Stomach (tissue), 9 donors: ENCODE data around the gene FBXL19. TPM values are rescaled to one million over a fixed set of nuclear protein-coding genes. Genes with fewer than 3 reads are reported as not detected.
A peak's percentile ranks its signal among the peaks of the same experiment; 100 is the strongest.

Source experiments
- DNase-seq, 2 donors: peaks; one replicate each; pipeline versions ENCODE4 v3.0.0 to v3.0.0-alpha.2; 2013 to 2019
- H3K27ac ChIP-seq, 5 donors: fragments of 200-600 bp in 4 of 5; sonication (generic) in 4 of 5; one replicate each; pipeline ENCODE4 v1.5.1; 2013 to 2019; ENCODE audit warnings: mild to moderate bottlenecking in 1 of 5, moderate library complexity in 1 of 5
- H3K27me3 ChIP-seq, 3 donors: fragments of 200-600 bp; sonication (generic); one replicate each; pipeline ENCODE4 v1.5.1; 2017 to 2019; ENCODE audit warnings: mixed run types in 1 of 3
- H3K36me3 ChIP-seq, 4 donors: fragments of 200-600 bp; sonication (generic); 1 replicate in 3 of 4; 2 replicates in 1 of 4; pipeline ENCODE4 v1.5.1; 2016 to 2019
- H3K4me1 ChIP-seq, 4 donors: fragments of 200-600 bp; sonication (generic); one replicate each; pipeline ENCODE4 v1.5.1; 2016 to 2019
- H3K4me3 ChIP-seq, 4 donors: fragments of 200-600 bp; sonication (generic) in 3 of 4; one replicate each; pipeline ENCODE4 v1.5.1; 2016 to 2019; ENCODE audit warnings: mild to moderate bottlenecking in 1 of 4
- H3K9me3 ChIP-seq, 4 donors: fragments of 200-600 bp; sonication (generic); one replicate each; pipeline ENCODE4 v1.5.1; 2016 to 2019
- EP300 ChIP-seq: sonication (generic); formaldehyde crosslinking; IDR thresholded peaks from one replicate; pipeline ENCODE4 v1.6.1; 2017; ENCODE audit warnings: antibody characterized with exemption
- POLR2A ChIP-seq, 4 donors: fragments of 450-650 bp; IDR thresholded peaks; one replicate each; pipeline ENCODE4 v1.6.1; 2016; ENCODE audit warnings: antibody characterized with exemption in 4 of 4, control low read depth in 2 of 4, mild to moderate bottlenecking in 1 of 4, moderate library complexity in 1 of 4
- POLR2AphosphoS5 ChIP-seq, 3 donors: sonication (generic); formaldehyde crosslinking; IDR thresholded peaks; one replicate each; pipeline ENCODE4 v1.6.1; 2016; ENCODE audit warnings: antibody characterized with exemption in 3 of 3
- WGBS, 5 donors: extraction: QIAGEN DNeasy Blood & Tissue Kit in 3 of 5; methylation state at CpG; one replicate each; pipeline versions ENCODE4 v1.1.5 to v1.1.7; 2013 to 2018; 5-methylcytosine and 5-hydroxymethylcytosine counted together
- intact Hi-C: fragments of 100-400 bp; cut with DNase I; formaldehyde crosslinking; loops from one replicate; pipeline ENCODE4 v1.15.1; 2023; ENCODE audit warnings: low total_unique reads
- polyA plus RNA-seq, 3 donors: library from polyadenylated mRNA; stranded (reverse); fragments of 200-250 nt; gene quantifications; one replicate each; pipeline ENCODE4 v1.2.3, GENCODE V29; 2013
- total RNA-seq, 5 donors: library from RNA; depleted of rRNA; stranded (reverse); fragments of >200 nt; gene quantifications; one replicate each; pipeline versions ENCODE4 v1.1.0 to v1.2.3, GENCODE V29; 2014 to 2016
- TF ChIP-seq, protein P1 (sequence below), 7 experiments: fragments of 450-650 bp in 4 of 7; fragments of 200-600 bp in 3 of 7; sonication (generic) in 3 of 7; IDR thresholded peaks; one replicate each; pipeline ENCODE4 v1.5.1; 2016 to 2019; ENCODE audit warnings: antibody characterized with exemption in 7 of 7, control low read depth in 2 of 7, mild to moderate bottlenecking in 1 of 7
- donor health status: healthy with polysubstance abuse.
- donor health status: Bipolar disorder and iron deficiency.
- donor health status: healthy.

Gene FBXL19
- total and polyA plus RNA-seq, 8 donors = 5.8 to 252 (median 9.5) TPM

DNA sequence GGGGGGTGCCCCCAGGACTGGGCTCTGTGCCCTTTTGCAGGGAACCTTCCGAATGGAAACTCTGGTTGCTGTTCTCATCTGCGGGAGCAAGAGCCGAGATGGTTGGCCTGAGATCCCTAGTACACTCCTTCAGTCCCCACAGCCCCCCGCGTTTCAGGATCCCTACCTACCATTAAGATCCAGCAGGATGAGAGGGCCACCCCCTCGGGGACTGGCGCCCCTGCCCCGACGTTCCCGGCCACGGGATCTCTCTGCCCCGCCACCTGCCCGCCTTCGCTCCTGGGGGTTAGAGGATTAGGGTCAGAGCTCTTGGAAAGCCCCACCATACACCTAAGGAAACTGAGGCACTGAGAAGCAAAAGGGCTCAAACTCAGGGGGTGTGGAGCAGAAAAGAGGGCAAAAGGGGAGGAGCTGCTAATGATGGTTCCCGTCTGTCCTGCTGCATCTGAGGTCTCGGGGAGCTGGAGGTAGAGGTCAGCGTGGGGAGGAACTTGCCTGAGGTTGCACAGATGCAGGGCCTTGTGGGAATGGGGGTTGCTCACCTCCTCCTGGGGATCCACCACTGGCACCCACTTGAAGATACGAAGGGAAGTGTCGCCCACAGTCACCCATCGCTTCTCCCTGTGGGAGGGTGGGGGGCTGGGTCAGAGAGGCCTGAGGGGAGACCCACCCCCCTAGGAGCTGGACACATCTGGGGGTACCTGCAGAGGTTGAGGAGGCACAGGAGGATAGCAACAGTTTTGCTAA is 30.5 kb upstream of the FBXL19 start:
- Histone ChIP-seq H3K27ac (peak overlapping the region; percentile 85 to 99 (median 96)), H3K4me3 (peak overlapping the region; percentile 61 to 80 (median 74)), H3K27me3 (no peaks in the 10 kb centered on the region), H3K9me3 (no peaks in the 10 kb centered on the region), H3K4me1 (peaks cover 44 to 57% (median 53%) of the 10 kb centered on the region in 4 donors), H3K36me3 (peaks cover 16 to 42% (median 41%) of the 10 kb centered on the region in 4 donors)
- intact Hi-C loops = loop anchor here (10.0 kb wide), 1 partner anchor 48 kb away; no protein-coding TSS in a partner anchor
- TF ChIP-seq, protein P1, sequence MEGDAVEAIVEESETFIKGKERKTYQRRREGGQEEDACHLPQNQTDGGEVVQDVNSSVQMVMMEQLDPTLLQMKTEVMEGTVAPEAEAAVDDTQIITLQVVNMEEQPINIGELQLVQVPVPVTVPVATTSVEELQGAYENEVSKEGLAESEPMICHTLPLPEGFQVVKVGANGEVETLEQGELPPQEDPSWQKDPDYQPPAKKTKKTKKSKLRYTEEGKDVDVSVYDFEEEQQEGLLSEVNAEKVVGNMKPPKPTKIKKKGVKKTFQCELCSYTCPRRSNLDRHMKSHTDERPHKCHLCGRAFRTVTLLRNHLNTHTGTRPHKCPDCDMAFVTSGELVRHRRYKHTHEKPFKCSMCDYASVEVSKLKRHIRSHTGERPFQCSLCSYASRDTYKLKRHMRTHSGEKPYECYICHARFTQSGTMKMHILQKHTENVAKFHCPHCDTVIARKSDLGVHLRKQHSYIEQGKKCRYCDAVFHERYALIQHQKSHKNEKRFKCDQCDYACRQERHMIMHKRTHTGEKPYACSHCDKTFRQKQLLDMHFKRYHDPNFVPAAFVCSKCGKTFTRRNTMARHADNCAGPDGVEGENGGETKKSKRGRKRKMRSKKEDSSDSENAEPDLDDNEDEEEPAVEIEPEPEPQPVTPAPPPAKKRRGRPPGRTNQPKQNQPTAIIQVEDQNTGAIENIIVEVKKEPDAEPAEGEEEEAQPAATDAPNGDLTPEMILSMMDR (IDR thresholded peaks at IDR 0.05) = no peak
- TF ChIP-seq EP300 (no peak), POLR2A (IDR thresholded peaks at IDR 0.05) (no peak), POLR2AphosphoS5 (IDR thresholded peaks at IDR 0.05) (no peak)
- WGBS, 5 donors = 60 to 66% (median 63%) methylated on average over 16 to 20 of the region's 20 CpGs
- DNase-seq = no peak

DNA sequence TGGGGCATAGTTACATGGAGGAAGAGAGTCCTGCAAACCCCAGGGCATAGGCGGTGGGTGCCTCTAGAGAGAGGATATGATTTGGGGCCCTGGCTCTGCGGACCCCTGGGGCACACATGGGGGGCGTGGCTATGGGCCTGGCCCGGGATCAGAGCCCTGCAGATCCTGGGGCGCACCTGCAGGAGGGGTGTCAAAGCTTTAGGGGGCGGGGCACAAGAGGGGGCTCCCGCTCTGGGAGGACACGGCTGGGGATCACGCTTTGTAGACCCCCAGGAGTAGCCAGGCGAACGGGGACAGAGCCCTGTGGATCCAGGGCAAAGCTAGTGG is 30.0 kb upstream of the FBXL19 start:
- no peak for DNase-seq
- intact Hi-C loops = loop anchor here (10.0 kb wide), 1 partner anchor 49 kb away; no protein-coding TSS in a partner anchor
- Histone ChIP-seq H3K27me3 (no peaks in the 10 kb centered on the region), H3K4me1 (peaks cover 44 to 61% (median 56%) of the 10 kb centered on the region in 4 donors), H3K36me3 (peaks cover 16 to 36% (median 35%) of the 10 kb centered on the region in 4 donors), H3K27ac (peak overlapping the region; percentile 85 to 99 (median 96)), H3K9me3 (no peaks in the 10 kb centered on the region), H3K4me3 (peak overlapping the region; percentile 61 to 80 (median 74))
- WGBS, 5 donors = 0 to 1% (median 1%) methylated on average over 9 to 11 of the region's 11 CpGs
- TF ChIP-seq POLR2AphosphoS5 (IDR thresholded peaks at IDR 0.05) (no peak), POLR2A (IDR thresholded peaks at IDR 0.05) (no peak), EP300 (no peak)
- TF ChIP-seq, protein P1 (IDR thresholded peaks at IDR 0.05) = no peak

DNA sequence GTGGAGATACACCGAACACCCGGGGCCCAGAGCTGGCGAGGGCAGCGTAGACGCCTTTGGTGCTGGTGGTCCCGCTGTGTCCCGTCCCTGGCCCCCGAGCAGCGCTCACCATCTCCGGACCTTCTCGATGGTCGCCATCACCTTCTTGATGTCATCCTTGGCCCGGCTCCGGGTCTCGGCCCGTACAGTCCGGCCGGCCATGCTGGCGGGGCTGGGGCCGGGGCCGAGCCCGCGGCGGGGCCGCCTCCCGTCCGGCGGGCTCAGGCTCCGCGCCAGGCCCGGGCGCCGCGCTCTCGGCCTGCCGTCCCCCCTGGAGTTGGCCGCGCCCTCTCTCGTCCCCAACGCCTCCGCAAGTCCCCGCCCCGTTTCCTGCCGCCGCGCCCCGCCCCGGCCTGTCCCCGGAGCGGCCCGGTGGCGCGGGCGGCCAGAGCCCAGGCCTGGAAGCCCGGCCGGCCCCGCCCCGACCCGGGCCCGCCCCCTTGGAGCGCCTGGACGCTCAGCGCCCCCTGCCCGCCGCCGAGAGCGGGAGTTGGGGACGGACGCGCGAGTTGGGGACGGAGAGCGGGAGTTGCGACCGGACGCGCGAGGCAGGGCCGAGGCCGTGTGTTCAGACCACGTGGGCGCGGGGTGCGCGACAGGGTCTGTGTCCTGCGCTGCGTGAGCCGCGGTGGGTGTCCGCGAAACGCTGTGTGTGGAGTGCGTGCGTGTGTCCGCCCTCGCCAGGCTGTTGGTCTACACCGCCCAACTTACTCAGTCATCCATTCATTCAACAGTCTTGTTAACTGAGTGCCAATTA is 29.4 kb upstream of the FBXL19 start, which contains the start of gene BCL7C:
TSS of gene BCL7C (minus strand) at position 334 of the 796 bp plus-strand sequence. CDS start at position 201, 133 bp downstream.
- 0 to 1% (median 1%) methylated on average over 36 to 97 of the region's 97 CpGs for WGBS, 5 donors
- H3K27me3 ChIP-seq = no peaks in the 10 kb centered on the region
- H3K36me3 ChIP-seq = peaks cover 11 to 31% (median 30%) of the 10 kb centered on the region in 4 donors
- H3K4me3 ChIP-seq = peak within 1 kb of the TSS; percentile 61 to 80 (median 74)
- peaks cover 44 to 67% (median 60%) of the 10 kb centered on the region in 4 donors for H3K4me1 ChIP-seq
- intact Hi-C loops = loop anchor here (10.0 kb wide), 1 partner anchor 49 kb away; no protein-coding TSS in a partner anchor
- DNase-seq = peak; percentile 94 to 98
- TF ChIP-seq, protein P1 (IDR thresholded peaks at IDR 0.05) = peak in 4 of 7 experiments; percentile 19 to 63 (median 32)
- TF ChIP-seq POLR2A (IDR thresholded peaks at IDR 0.05) (no peak), EP300 (no peak), POLR2AphosphoS5 (IDR thresholded peaks at IDR 0.05) (peak in 2 of 3 donors; percentile 22 to 62)
- no peaks in the 10 kb centered on the region for H3K9me3 ChIP-seq
- peak within 1 kb of the TSS; percentile 85 to 99 (median 97) for H3K27ac ChIP-seq
